Hair follicular keratinocyte (primary cell): ENCODE results near the gene NAIP. TPM values are rescaled to one million over a fixed set of nuclear protein-coding genes. Genes with fewer than 3 reads are reported as not detected.

Experiments used
- total RNA-seq: library from RNA; depleted of rRNA; stranded (reverse); fragments of >200 nt; gene quantifications from 2 replicates; pipeline ENCODE4 v1.2.3, GENCODE V29; 2015

NAIP gene, protein sequence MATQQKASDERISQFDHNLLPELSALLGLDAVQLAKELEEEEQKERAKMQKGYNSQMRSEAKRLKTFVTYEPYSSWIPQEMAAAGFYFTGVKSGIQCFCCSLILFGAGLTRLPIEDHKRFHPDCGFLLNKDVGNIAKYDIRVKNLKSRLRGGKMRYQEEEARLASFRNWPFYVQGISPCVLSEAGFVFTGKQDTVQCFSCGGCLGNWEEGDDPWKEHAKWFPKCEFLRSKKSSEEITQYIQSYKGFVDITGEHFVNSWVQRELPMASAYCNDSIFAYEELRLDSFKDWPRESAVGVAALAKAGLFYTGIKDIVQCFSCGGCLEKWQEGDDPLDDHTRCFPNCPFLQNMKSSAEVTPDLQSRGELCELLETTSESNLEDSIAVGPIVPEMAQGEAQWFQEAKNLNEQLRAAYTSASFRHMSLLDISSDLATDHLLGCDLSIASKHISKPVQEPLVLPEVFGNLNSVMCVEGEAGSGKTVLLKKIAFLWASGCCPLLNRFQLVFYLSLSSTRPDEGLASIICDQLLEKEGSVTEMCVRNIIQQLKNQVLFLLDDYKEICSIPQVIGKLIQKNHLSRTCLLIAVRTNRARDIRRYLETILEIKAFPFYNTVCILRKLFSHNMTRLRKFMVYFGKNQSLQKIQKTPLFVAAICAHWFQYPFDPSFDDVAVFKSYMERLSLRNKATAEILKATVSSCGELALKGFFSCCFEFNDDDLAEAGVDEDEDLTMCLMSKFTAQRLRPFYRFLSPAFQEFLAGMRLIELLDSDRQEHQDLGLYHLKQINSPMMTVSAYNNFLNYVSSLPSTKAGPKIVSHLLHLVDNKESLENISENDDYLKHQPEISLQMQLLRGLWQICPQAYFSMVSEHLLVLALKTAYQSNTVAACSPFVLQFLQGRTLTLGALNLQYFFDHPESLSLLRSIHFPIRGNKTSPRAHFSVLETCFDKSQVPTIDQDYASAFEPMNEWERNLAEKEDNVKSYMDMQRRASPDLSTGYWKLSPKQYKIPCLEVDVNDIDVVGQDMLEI (N-terminal part only)
- 0.99 and 1.9 TPM in 2 replicates for total RNA-seq

DNA sequence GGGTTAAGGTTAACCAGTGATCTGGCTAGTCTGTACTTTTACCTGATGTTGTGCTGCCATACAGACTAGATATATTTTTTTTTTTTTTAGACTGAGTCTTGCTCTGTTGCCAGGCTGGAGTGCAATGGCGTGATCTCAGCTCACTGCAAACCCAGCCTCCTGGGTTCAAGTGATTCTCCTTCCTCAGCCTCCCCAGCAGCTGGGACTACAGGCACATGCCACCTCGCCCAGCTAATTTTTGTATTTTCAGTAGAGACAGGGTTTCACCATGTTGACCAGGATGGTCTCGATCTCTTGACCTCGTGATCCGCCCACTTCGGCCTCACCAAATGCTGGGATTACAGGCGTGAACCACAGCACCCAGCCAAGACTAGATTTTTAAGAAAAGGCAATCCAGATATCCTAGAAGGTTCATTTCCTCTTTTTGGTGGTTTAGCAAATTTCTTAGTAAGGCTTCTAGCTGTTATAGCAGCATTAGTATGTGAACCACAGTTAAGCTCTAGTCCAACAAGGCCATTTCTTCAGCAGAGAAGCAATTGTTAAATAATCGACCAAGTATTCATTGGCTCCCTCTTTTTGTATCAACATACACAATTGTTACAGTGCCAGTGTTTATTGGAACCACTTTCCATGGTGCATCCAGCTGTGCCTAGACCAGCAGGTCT, at the start of gene NAIP:
NAIP (minus strand) TSS at position 51 of the 665 bp plus-strand sequence. CDS start 12,424 bp downstream, outside the sequence.

DNA sequence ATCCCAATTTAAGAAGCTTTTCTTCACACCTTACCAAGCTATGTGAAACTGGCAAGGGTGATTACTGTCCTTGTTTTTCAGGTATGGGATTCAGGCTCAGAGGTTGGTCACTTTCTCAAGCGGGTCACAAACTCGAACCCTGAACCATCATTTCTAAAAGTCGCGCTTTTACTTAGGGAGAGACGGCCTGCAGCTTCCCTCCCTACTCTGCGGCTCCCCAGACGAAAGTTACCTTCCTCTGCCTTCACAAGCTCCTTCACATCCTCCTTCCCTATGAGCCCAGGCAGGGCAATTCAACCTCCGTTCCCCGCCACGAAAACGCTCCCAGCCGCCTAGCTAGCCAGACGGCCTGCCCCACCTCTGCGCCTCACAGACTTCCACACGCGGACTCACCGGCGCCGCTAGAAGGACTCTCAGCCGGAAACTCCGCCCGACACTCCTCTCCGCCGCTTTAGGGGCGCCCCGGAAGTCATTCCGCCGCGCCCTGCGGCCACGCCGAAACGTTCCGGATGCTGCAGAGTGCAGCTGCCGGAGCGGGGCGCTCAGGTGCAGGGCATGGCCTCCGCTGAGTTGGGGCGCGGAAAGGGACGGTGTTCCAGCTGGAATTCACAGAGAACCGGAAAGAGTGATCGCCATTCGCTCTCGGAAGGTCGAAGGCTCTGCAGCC, 42.3 kb upstream of the NAIP start, which contains the start of gene GTF2H2:
GTF2H2 (minus strand) TSS at position 415 of the 667 bp plus-strand sequence. CDS start 4,913 bp downstream, outside the sequence.

Other genes starting within 250 kb of the NAIP start
- 12.0 and 12.3 TPM in 2 replicates for gene SERF1A, start 124.7 kb downstream of the NAIP start, total RNA-seq
- gene SMN1, start 100.3 kb downstream of the NAIP start, total RNA-seq = 24.4 and 41.9 TPM in 2 replicates
- gene GTF2H2, start 42.3 kb upstream of the NAIP start, total RNA-seq = 17.3 and 27.4 TPM in 2 replicates